H1 (cell line): Measurements from ENCODE around the gene KIF26B. TPM values are rescaled to one million over a fixed set of nuclear protein-coding genes. Genes with fewer than 3 reads are reported as not detected.

Source experiments
- CTCF ChIA-PET: fragments of 300-600 bp; sonication (Branson Sonifier 250); formaldehyde crosslinking; loops from one replicate; lab custom pipeline; 2021; ENCODE audit not compliant: partially characterized antibody; lab: Charles Lee
- POLR2A ChIA-PET: fragments of 300-600 bp; sonication (Branson Sonifier 250); formaldehyde crosslinking; loops from one replicate; lab custom pipeline; 2021; ENCODE audit warnings: inconsistent platforms; ENCODE audit not compliant: partially characterized antibody; lab: Charles Lee
- DNase-seq, 2 experiments: peaks; one replicate each; pipeline versions ENCODE4 v3.0.0 to v3.0.0-alpha.2; 2010 to 2022; ENCODE audit warnings: low spot score in 2 of 2, low read depth in 1 of 2, mixed read lengths in 1 of 2
- FAIRE-seq: peaks from 2 replicates; lab custom pipeline; 2011; peaks lifted over from hg19 to GRCh38; lab: Jason Lieb, UNC
- H2AFZ ChIP-seq: 2 replicates; pipeline ENCODE4 v1.8.1; 2012; ENCODE audit warnings: low read length, inconsistent platforms
- H2AK5ac ChIP-seq: 2 replicates; pipeline ENCODE4 v1.6.1; 2013; ENCODE audit warnings: low read depth, low read length
- H2BK120ac ChIP-seq: replicated peaks from 2 replicates; pipeline ENCODE3; 2013; ENCODE audit warnings: low read depth, low read length, inconsistent platforms
- H2BK12ac ChIP-seq: 2 replicates; pipeline ENCODE4 v1.6.1; 2013; ENCODE audit warnings: low read depth, low read length
- H2BK15ac ChIP-seq: 2 replicates; pipeline ENCODE4 v1.6.1; 2013; ENCODE audit warnings: low read length
- H2BK20ac ChIP-seq: 2 replicates; pipeline ENCODE4 v1.6.1; 2013; ENCODE audit warnings: low read length
- H2BK5ac ChIP-seq: 2 replicates; pipeline ENCODE4 v1.6.1; 2013; ENCODE audit warnings: low read depth, low read length
- H3K14ac ChIP-seq: 2 replicates; pipeline ENCODE4 v1.6.1; 2013; ENCODE audit warnings: inconsistent platforms; ENCODE audit not compliant: insufficient read length
- H3K18ac ChIP-seq: 2 replicates; pipeline ENCODE4 v1.6.1; 2013; ENCODE audit warnings: low read length; ENCODE audit errors: extremely low read depth
- H3K23ac ChIP-seq: 2 replicates; pipeline ENCODE4 v1.6.1; 2013; ENCODE audit warnings: inconsistent platforms; ENCODE audit not compliant: insufficient read length
- H3K23me2 ChIP-seq: 2 replicates; pipeline ENCODE4 v1.6.1; 2013; ENCODE audit warnings: low read depth, low read length
- H3K27ac ChIP-seq: 2 replicates; pipeline ENCODE4 v1.6.1; 2011; ENCODE audit warnings: low read depth, low read length, inconsistent platforms
- H3K27me3 ChIP-seq, 4 experiments: replicated peaks in 1 of 4; 1 replicate in 1 of 4; 2 replicates in 3 of 4; pipeline versions ENCODE4 v1.6.1 to v1.8.1; 2011 to 2013; ENCODE audit warnings: low read length in 3 of 4, mild to moderate bottlenecking in 3 of 4, inconsistent platforms in 2 of 4, mixed read lengths in 2 of 4, moderate library complexity in 1 of 4; ENCODE audit not compliant: control insufficient read depth in 3 of 4, insufficient read depth in 3 of 4; ENCODE audit errors: extremely low read depth in 1 of 4
- H3K36me3 ChIP-seq, 4 experiments: 2 replicates each; pipeline versions ENCODE4 v1.6.1 to v1.8.1; 2011 to 2013; ENCODE audit warnings: mild to moderate bottlenecking in 4 of 4, low read length in 3 of 4, moderate library complexity in 2 of 4, control low read depth in 1 of 4, inconsistent platforms in 1 of 4; ENCODE audit not compliant: insufficient read depth in 4 of 4, control insufficient read depth in 2 of 4
- H3K4ac ChIP-seq: replicated peaks from 2 replicates; pipeline ENCODE3; 2013; ENCODE audit warnings: low read length, low read depth, mixed read lengths, inconsistent platforms; ENCODE audit not compliant: insufficient read length
- H3K4me1 ChIP-seq, 4 experiments: replicated peaks in 1 of 4; 1 replicate in 1 of 4; 2 replicates in 3 of 4; pipeline versions ENCODE4 v1.6.1 to v1.8.1; 2011 to 2013; ENCODE audit warnings: low read length in 3 of 4, inconsistent platforms in 2 of 4, mixed read lengths in 1 of 4; ENCODE audit not compliant: insufficient read depth in 4 of 4, control insufficient read depth in 3 of 4
- H3K4me2 ChIP-seq, 2 experiments: 2 replicates each; pipeline versions ENCODE4 v1.6.1 to v1.8.1; 2011 to 2013; ENCODE audit warnings: low read depth in 2 of 2, low read length in 2 of 2, control low read depth in 1 of 2, inconsistent platforms in 1 of 2, mild to moderate bottlenecking in 1 of 2; ENCODE audit not compliant: insufficient read depth in 1 of 2
- H3K4me3 ChIP-seq, 4 experiments: fragments of 200-600, 300-600 bp in 1 of 4; sonication (generic), shearing (Covaris generic), sonication (Bioruptor Twin) in 1 of 4; 2 replicates each; pipeline versions ENCODE4 v1.5.1 to v1.8.1; 2011 to 2016; ENCODE audit warnings: low read length in 4 of 4, low read depth in 3 of 4, control low read depth in 2 of 4, inconsistent platforms in 2 of 4, mild to moderate bottlenecking in 2 of 4, mixed read lengths in 1 of 4, moderate library complexity in 1 of 4; ENCODE audit not compliant: insufficient read depth in 2 of 4; ENCODE audit errors: extremely low read depth in 1 of 4
- H3K56ac ChIP-seq: replicated peaks from 2 replicates; pipeline ENCODE3; 2013; ENCODE audit warnings: low read depth, mild to moderate bottlenecking, mixed read lengths, low read length, inconsistent platforms; ENCODE audit not compliant: insufficient read length
- H3K79me1 ChIP-seq: 2 replicates; pipeline ENCODE4 v1.6.1; 2013; ENCODE audit warnings: low read depth, low read length, control low read depth
- H3K79me2 ChIP-seq, 2 experiments: 2 replicates each; pipeline versions ENCODE4 v1.6.1 to v1.8.1; 2012 to 2013; ENCODE audit warnings: low read length in 2 of 2, mild to moderate bottlenecking in 2 of 2, inconsistent platforms in 1 of 2; ENCODE audit not compliant: insufficient read depth in 2 of 2, control insufficient read depth in 1 of 2
- H3K9ac ChIP-seq, 4 experiments: replicated peaks in 1 of 4; 1 replicate in 1 of 4; 2 replicates in 3 of 4; pipeline versions ENCODE4 v1.6.1 to v1.8.1; 2011 to 2013; ENCODE audit warnings: low read depth in 3 of 4, low read length in 3 of 4, control low read depth in 2 of 4, mild to moderate bottlenecking in 2 of 4, moderate library complexity in 2 of 4, inconsistent platforms in 1 of 4; ENCODE audit errors: extremely low read depth in 1 of 4
- H3K9me3 ChIP-seq, 2 experiments: 2 replicates each; pipeline versions ENCODE4 v1.6.1 to v1.8.1; 2012 to 2013; ENCODE audit warnings: mild to moderate bottlenecking in 2 of 2, moderate library complexity in 2 of 2, control low read depth in 1 of 2, inconsistent platforms in 1 of 2, low read depth in 1 of 2, low read length in 1 of 2, mixed read lengths in 1 of 2; ENCODE audit not compliant: insufficient read depth in 2 of 2
- H4K20me1 ChIP-seq, 2 experiments: replicated peaks in 1 of 2; 2 replicates each; pipeline versions ENCODE3 to v1.8.1; 2011 to 2013; ENCODE audit warnings: inconsistent platforms in 2 of 2, low read length in 2 of 2, mild to moderate bottlenecking in 1 of 2; ENCODE audit not compliant: insufficient read depth in 2 of 2, control insufficient read depth in 1 of 2
- H4K5ac ChIP-seq: 2 replicates; pipeline ENCODE4 v1.6.1; 2013; ENCODE audit warnings: low read length, low read depth, mixed read lengths, inconsistent platforms; ENCODE audit not compliant: insufficient read length
- H4K8ac ChIP-seq: 2 replicates; pipeline ENCODE4 v1.8.0; 2013; ENCODE audit warnings: mild to moderate bottlenecking, moderate library complexity, low read length, inconsistent platforms; ENCODE audit not compliant: insufficient read depth; ENCODE audit errors: extremely low read depth
- H4K91ac ChIP-seq: replicated peaks from 2 replicates; pipeline ENCODE3; 2013; ENCODE audit warnings: low read length, mixed read lengths, inconsistent platforms; ENCODE audit not compliant: insufficient read length
- BCL11A ChIP-seq, 2 experiments: IDR thresholded peaks; one replicate each; pipeline ENCODE4 v1.6.1; 2011; ENCODE audit warnings: low read depth in 2 of 2, low read length in 2 of 2, mild to moderate bottlenecking in 2 of 2
- CHD2 ChIP-seq: IDR thresholded peaks from 2 replicates; pipeline ENCODE4 v1.6.1; 2012; ENCODE audit warnings: low read length, improper control_type of control experiment
- JUN ChIP-seq: IDR thresholded peaks from 2 replicates; pipeline ENCODE4 v1.6.1; 2011; ENCODE audit warnings: low read depth, mild to moderate bottlenecking, improper control_type of control experiment, low read length
- JUND ChIP-seq: IDR thresholded peaks from 2 replicates; pipeline ENCODE4 v1.6.1; 2011; ENCODE audit warnings: mild to moderate bottlenecking, improper control_type of control experiment, low read length
- MAX ChIP-seq: IDR thresholded peaks from 2 replicates; pipeline ENCODE4 v1.6.1; 2012; ENCODE audit warnings: inconsistent platforms
- POLR2A ChIP-seq, 2 experiments: IDR thresholded peaks; 1 replicate in 1 of 2; 2 replicates in 1 of 2; pipeline ENCODE4 v1.6.1; 2011; ENCODE audit warnings: low read depth in 2 of 2, low read length in 2 of 2, mild to moderate bottlenecking in 2 of 2; ENCODE audit errors: control extremely low read depth in 1 of 2
- RNF2 ChIP-seq: fragments of 200-900, 300-1000 bp; sonication (generic); IDR thresholded peaks from 2 replicates; pipeline ENCODE4 v1.7.1; 2016; ENCODE audit warnings: borderline replicate concordance, low read depth, mild to moderate bottlenecking, antibody characterized with exemption, low read length; ENCODE audit not compliant: poor library complexity, severe bottlenecking; ENCODE audit errors: missing control alignments
- RXRA ChIP-seq: IDR thresholded peaks from 2 replicates; pipeline ENCODE4 v1.6.1; 2011; ENCODE audit warnings: low read depth, mild to moderate bottlenecking, low read length, moderate library complexity; ENCODE audit not compliant: insufficient read depth
- SIRT6 ChIP-seq: IDR thresholded peaks from one replicate; pipeline ENCODE4 v1.7.1; 2012; ENCODE audit warnings: low read length, inconsistent platforms
- TAF1 ChIP-seq: IDR thresholded peaks from 2 replicates; pipeline ENCODE4 v1.6.1; 2011; ENCODE audit warnings: mild to moderate bottlenecking, low read depth, low read length
- TEAD4 ChIP-seq: IDR thresholded peaks from 2 replicates; pipeline ENCODE4 v1.6.1; 2012; ENCODE audit warnings: low read depth, low read length, inconsistent platforms, mixed read lengths
- WGBS, 2 experiments: shearing (Covaris generic) in 1 of 2; methylation state at CpG; one replicate each; pipeline versions ENCODE4 v1.1.6 to v1.1.7; 2013 to 2015; ENCODE audit warnings: low lambda C conversion rate in 2 of 2, mixed read lengths in 2 of 2, inconsistent platforms in 1 of 2, low coverage in 1 of 2, missing lambda C conversion rate in 1 of 2; ENCODE audit not compliant: insufficient replicate concordance in 2 of 2, insufficient coverage in 1 of 2, insufficient read length in 1 of 2; ENCODE audit errors: extremely low coverage in 1 of 2, missing lambda C conversion rate in 1 of 2; 5-methylcytosine and 5-hydroxymethylcytosine counted together
- polyA plus RNA-seq, 7 experiments: library from polyadenylated mRNA; depleted of rRNA in 3 of 7; stranded (reverse) in 5 of 7; unstranded in 2 of 7; fragments of >200 nt in 5 of 7; fragments of 200-250 nt in 2 of 7; gene quantifications; 1 replicate in 5 of 7; 2 replicates in 1 of 7; 4 replicates in 1 of 7; pipeline versions ENCODE4 v1.2.1 to v1.2.3, GENCODE V29; 2011 to 2013; ENCODE audit warnings: missing spikeins in 2 of 7, mixed read lengths in 2 of 7
- total RNA-seq: library from RNA; stranded (reverse); fragmentation: NEBNext Ultra II Directional; extraction: Animal tissue kit (Norgen Biotek cat#: 25700); gene quantifications from 2 replicates; pipeline ENCODE4 v1.2.1, GENCODE V29; 2021

KIF26B gene
- total and polyA plus RNA-seq, 2 of the 8 experiments (the other 6 are each of a cell fraction or from before 2014, with no cell fraction given) = 0.06 to 0.28 TPM

GRCh38 chr1:245311887-245312536 lies 157.2 kb downstream of the KIF26B start:
- Histone ChIP-seq H3K4me3 (no peak overlapping the region), H3K79me2 (no peaks in the 10 kb centered on the region), H3K4me1 (peaks cover 4 to 11% (median 6%) of the 10 kb centered on the region in 4 experiments; a peak in 6 of 7 replicates), H4K91ac (no peak overlapping the region), H3K9ac (no peak overlapping the region), H3K18ac (no peak overlapping the region), H3K4ac (no peak overlapping the region), H2BK120ac (no peak overlapping the region), H2AFZ (no peak overlapping the region), H3K14ac (no peak overlapping the region), H2BK12ac (peak overlapping the region; percentile 50; the same call in 1 of the 2 replicates), H2AK5ac (no peak overlapping the region), H3K9me3 (no peaks in the 10 kb centered on the region), H3K27ac (no peak overlapping the region), H4K5ac (no peak overlapping the region), H4K20me1 (no peaks in the 10 kb centered on the region), H2BK15ac (no peak overlapping the region), H3K4me2 (no peak overlapping the region), H3K27me3 (no peaks in the 10 kb centered on the region), H3K23ac (no peak overlapping the region), H3K36me3 (no peaks in the 10 kb centered on the region), H2BK5ac (no peak overlapping the region), H4K8ac (no peak overlapping the region), H3K56ac (no peak overlapping the region), H2BK20ac (no peak overlapping the region), H3K79me1 (no peaks in the 10 kb centered on the region), H3K23me2 (no peaks in the 10 kb centered on the region)
- WGBS, 2 experiments = 85% methylated on average over 8 of the region's 8 CpGs; no CpG with 5 or more reads in 1 of the 2 experiments
- POLR2A ChIA-PET = no interaction called here
- CTCF ChIA-PET = interaction anchor here (0.6 to 1.4 kb wide), 3 partner anchors 69 to 661 kb away, joined by 3 to 4 read pairs (median 3); no protein-coding TSS in a partner anchor
- DNase-seq (no peak), FAIRE-seq (no peak)
- TF ChIP-seq JUN = no peak
- TF ChIP-seq BCL11A (IDR thresholded peaks at IDR 0.05; ENCODE audit: low read depth in 2 of 2, low read length in 2 of 2) = no peak
- TF ChIP-seq TAF1 = no peak
- no peak for TF ChIP-seq JUND
- TF ChIP-seq TEAD4 = no peak
- TF ChIP-seq MAX = no peak
- no peak for TF ChIP-seq CHD2
- TF ChIP-seq POLR2A (IDR thresholded peaks at IDR 0.05; ENCODE audit: control extremely low read depth in 1 of 2, low read depth in 2 of 2, low read length in 2 of 2) = no peak
- TF ChIP-seq SIRT6 = no peak
- TF ChIP-seq RXRA = no peak
- TF ChIP-seq RNF2 = no peak
